Measurements from ENCODE around the gene SAAL1.

The SAAL1 gene

GRCh38 chr11:18088366-18088765, 17.5 kb downstream of the SAAL1 start:
- DNase-seq (ENCODE audit: low read depth) = no peak

GRCh38 chr11:18081551-18081950, 24.3 kb downstream of the SAAL1 start:
- DNase-seq (ENCODE audit: low read depth) = no peak

GRCh38 chr11:18080451-18080850, 25.4 kb downstream of the SAAL1 start:
- DNase-seq (ENCODE audit: low read depth) = no peak

- DNase-seq (ENCODE audit: low read depth) = no peak
Observed at GRCh38 chr11:18078909-18079308, 27.0 kb downstream of the SAAL1 start.

- no peak for DNase-seq (ENCODE audit: low read depth)
Observed at GRCh38 chr11:18075444-18075843, 30.4 kb downstream of the SAAL1 start.

- no peak for DNase-seq (ENCODE audit: low read depth)
Observed at GRCh38 chr11:18071098-18071705, 34.7 kb downstream of the SAAL1 start.

- DNase-seq (ENCODE audit: low read depth) = no peak
Observed at GRCh38 chr11:18067372-18067771, 38.5 kb downstream of the SAAL1 start.

- peak; percentile 10 for DNase-seq (ENCODE audit: low read depth)
Observed at GRCh38 chr11:18066626-18067025, 39.3 kb downstream of the SAAL1 start.

- DNase-seq (ENCODE audit: low read depth) = no peak
Observed at GRCh38 chr11:18065572-18065971, 40.3 kb downstream of the SAAL1 start.

- DNase-seq (ENCODE audit: low read depth) = no peak
Observed at GRCh38 chr11:18064450-18065054, 41.3 kb downstream of the SAAL1 start.

- no peak for DNase-seq (ENCODE audit: low read depth)
Observed at GRCh38 chr11:18063862-18064434, 41.9 kb downstream of the SAAL1 start.

- DNase-seq (ENCODE audit: low read depth) = no peak
Observed at GRCh38 chr11:18063125-18063524, 42.8 kb downstream of the SAAL1 start.

- DNase-seq (ENCODE audit: low read depth) = no peak
Observed at GRCh38 chr11:18061351-18061750, 44.5 kb downstream of the SAAL1 start.

- no peak for DNase-seq (ENCODE audit: low read depth)
Observed at GRCh38 chr11:18056561-18057181, 49.2 kb downstream of the SAAL1 start.

- DNase-seq (ENCODE audit: low read depth) = no peak
Observed at GRCh38 chr11:18054511-18055103, 51.3 kb downstream of the SAAL1 start.

- no peak for DNase-seq (ENCODE audit: low read depth)
Observed at GRCh38 chr11:18050848-18051247, 55.0 kb downstream of the SAAL1 start.

GRCh38 chr11:18046116-18046777, 59.6 kb downstream of the SAAL1 start, which contains the start of gene TPH1:
TSS of gene TPH1 (minus strand) at chr11:18046269. CDS start at chr11:18040762, 5,507 bp downstream.
- no peak for DNase-seq (ENCODE audit: low read depth)

GRCh38 chr11:18036456-18036855, 69.4 kb downstream of the SAAL1 start:
- DNase-seq (ENCODE audit: low read depth) = no peak
